ENCODE results near the gene SNX10. TPM values are rescaled to one million over a fixed set of nuclear protein-coding genes. Genes with fewer than 3 reads are reported as not detected.
A peak's percentile ranks its signal among the peaks of the same experiment; 100 is the strongest.

SNX10 gene
- total and polyA plus RNA-seq, 12 donors = 0.75 to 11.9 (median 1.6) TPM

GRCh38 chr7:26329520-26330255, 38.0 kb downstream of the SNX10 start:
- DNase-seq = peak; percentile 24 to 32
- ATAC-seq = peak; percentile 33 to 71 (median 66)
- no peak for TF ChIP-seq CTCF (IDR thresholded peaks at IDR 0.05)
- no peaks in the 10 kb centered on the region for H3K36me3 ChIP-seq
- peaks cover 0 to 43% (median 0%) of the 10 kb centered on the region in 9 donors for H3K4me1 ChIP-seq
- intact Hi-C loops (cut with DNase I) = no loop called here
- H3K27ac ChIP-seq = peak overlapping the region in 1 of 10 donors; percentile 69
- no peak overlapping the region for H3K4me3 ChIP-seq
- peaks cover 0 to 21% (median 3%) of the 10 kb centered on the region in 11 donors for H3K9me3 ChIP-seq
- WGBS, 2 donors = 82 to 84% methylated on average over 12 to 13 of the region's 13 CpGs
- no peaks in the 10 kb centered on the region for H3K27me3 ChIP-seq

GRCh38 chr7:26331113-26331512, 39.5 kb downstream of the SNX10 start:
- intact Hi-C loops (cut with DNase I) = no loop called here
- TF ChIP-seq CTCF (IDR thresholded peaks at IDR 0.05) = no peak
- DNase-seq (no peak), ATAC-seq (no peak)
- no peak overlapping the region for H3K4me3 ChIP-seq
- H3K27me3 ChIP-seq = no peaks in the 10 kb centered on the region
- peaks cover 0 to 21% (median 3%) of the 10 kb centered on the region in 11 donors for H3K9me3 ChIP-seq
- H3K36me3 ChIP-seq = no peaks in the 10 kb centered on the region
- no peak overlapping the region for H3K27ac ChIP-seq
- peaks cover 0 to 44% (median 0%) of the 10 kb centered on the region in 9 donors for H3K4me1 ChIP-seq
- WGBS, 2 donors = 92 to 97% methylated on average over 4 of the region's 4 CpGs

- DNase-seq (no peak), ATAC-seq (no peak)
- no peaks in the 10 kb centered on the region for H3K27me3 ChIP-seq
- 71 to 82% methylated on average over 4 of the region's 4 CpGs for WGBS, 2 donors
- intact Hi-C loops (cut with DNase I) = no loop called here
- no peak for TF ChIP-seq CTCF (IDR thresholded peaks at IDR 0.05)
- no peak overlapping the region for H3K4me3 ChIP-seq
- H3K9me3 ChIP-seq = peaks cover 0 to 21% (median 3%) of the 10 kb centered on the region in 11 donors
- H3K36me3 ChIP-seq = no peaks in the 10 kb centered on the region
- peaks cover 0 to 48% (median 0%) of the 10 kb centered on the region in 9 donors for H3K4me1 ChIP-seq
- no peak overlapping the region for H3K27ac ChIP-seq
Measured at GRCh38 chr7:26331789-26332188, 40.1 kb downstream of the SNX10 start.

- H3K4me1 ChIP-seq = peaks cover 0 to 48% (median 0%) of the 10 kb centered on the region in 9 donors
- ATAC-seq (no peak), DNase-seq (no peak)
- H3K36me3 ChIP-seq = no peaks in the 10 kb centered on the region
- H3K9me3 ChIP-seq = peaks cover 0 to 21% (median 3%) of the 10 kb centered on the region in 11 donors
- no peak overlapping the region for H3K4me3 ChIP-seq
- intact Hi-C loops (cut with DNase I) = no loop called here
- H3K27me3 ChIP-seq = no peaks in the 10 kb centered on the region
- WGBS, 2 donors = 87 to 92% methylated on average over 2 of the region's 2 CpGs
- TF ChIP-seq CTCF (IDR thresholded peaks at IDR 0.05) = no peak
- H3K27ac ChIP-seq = no peak overlapping the region
Measured at GRCh38 chr7:26332698-26333097, 41.0 kb downstream of the SNX10 start.
